NK-92 (cell line): ENCODE data around the gene BRD3OS.
"Not testable (repeated sequence)": the region's sequence is repeated elsewhere in the genome, so short reads cannot be mapped to it uniquely, and the experiment has no call there.

ENCODE experiments used
- DNase-seq: peaks from one replicate; lab custom pipeline; 2025; ENCODE audit not compliant: unreplicated experiment; lab: John Stamatoyannopoulos, UW

BRD3OS gene

GRCh38 chr9:134061688-134062371 is 36.5 kb downstream of the BRD3OS start:
- DNase-seq, result no peak

GRCh38 chr9:134062461-134063087 is 37.3 kb downstream of the BRD3OS start:
- no peak for DNase-seq

- DNase-seq, result no peak
These were observed 37.8 kb downstream of the BRD3OS start for GRCh38 chr9:134063088-134063570.

- DNase-seq, result no peak
These were observed 38.5 kb downstream of the BRD3OS start for GRCh38 chr9:134063571-134064450.

GRCh38 chr9:134064711-134065110 is 39.4 kb downstream of the BRD3OS start:
- DNase-seq, result no peak

- no peak for DNase-seq
These were observed 40.5 kb downstream of the BRD3OS start for GRCh38 chr9:134065612-134066419.

- DNase-seq, result no peak
These were observed 41.2 kb downstream of the BRD3OS start for GRCh38 chr9:134066526-134066912.

- no peak for DNase-seq
These were observed 41.9 kb downstream of the BRD3OS start for GRCh38 chr9:134066913-134067851.

GRCh38 chr9:134067904-134068743 is 42.8 kb downstream of the BRD3OS start, which contains the start of gene BRD3:
Gene BRD3 (minus strand): TSS chr9:134068026. CDS start chr9:134053477, 14,549 bp downstream.
- DNase-seq, result no peak

- DNase-seq, result no peak
These were observed 43.6 kb downstream of the BRD3OS start for GRCh38 chr9:134068744-134069479.

- DNase-seq, result no peak
These were observed 44.5 kb downstream of the BRD3OS start for GRCh38 chr9:134069480-134070399.

GRCh38 chr9:134071149-134071548 is 45.9 kb downstream of the BRD3OS start:
- no peak for DNase-seq

- DNase-seq, result not testable (repeated sequence)
These were observed 47.4 kb downstream of the BRD3OS start for GRCh38 chr9:134072683-134073082.

- DNase-seq, result no peak
These were observed 48.2 kb downstream of the BRD3OS start for GRCh38 chr9:134073500-134073899.

GRCh38 chr9:134075689-134076088 is 50.4 kb downstream of the BRD3OS start:
- DNase-seq, result not testable (repeated sequence)

- no peak for DNase-seq
These were observed 51.4 kb downstream of the BRD3OS start for GRCh38 chr9:134076644-134077043.
